Natural killer cell (primary cell): ENCODE measurements around the gene DLL4. TPM values are rescaled to one million over a fixed set of nuclear protein-coding genes. Genes with fewer than 3 reads are reported as not detected.

Experiments used
- ATAC-seq, 3 donors: fragments of 150-1000 bp in 2 of 3; fragments of 200-7000 bp in 1 of 3; cut with Tn5 transposase; 1 replicate in 1 of 3; 2 replicates in 2 of 3; pipeline ENCODE4 v1.10.0; 2021; ENCODE audit warnings: mild to moderate bottlenecking in 2 of 3, moderate library complexity in 2 of 3
- DNase-seq, 2 donors: peaks; one replicate each; pipeline versions ENCODE4 v3.0.0 to v3.0.0-alpha.2; 2013 to 2021; ENCODE audit warnings: mixed read lengths in 1 of 2
- H3K27ac ChIP-seq: one replicate; pipeline ENCODE4 v1.5.1; 2013; ENCODE audit warnings: mild to moderate bottlenecking, low read length
- H3K27me3 ChIP-seq: one replicate; pipeline ENCODE4 v1.6.1; 2013; ENCODE audit warnings: low read length; ENCODE audit not compliant: control insufficient read depth, insufficient read depth
- H3K36me3 ChIP-seq: one replicate; pipeline ENCODE4 v1.6.1; 2013; ENCODE audit warnings: low read length; ENCODE audit not compliant: control insufficient read depth, insufficient read depth
- H3K4me1 ChIP-seq: one replicate; pipeline ENCODE4 v1.6.1; 2013; ENCODE audit warnings: low read length; ENCODE audit not compliant: control insufficient read depth, insufficient read depth
- H3K4me3 ChIP-seq: one replicate; pipeline ENCODE4 v1.5.1; 2013; ENCODE audit warnings: low read length
- H3K9me3 ChIP-seq: one replicate; pipeline ENCODE4 v1.6.1; 2013; ENCODE audit warnings: low read length; ENCODE audit not compliant: control insufficient read depth, insufficient read depth
- H3K27ac Mint-ChIP-seq, 2 donors: one replicate each; pipeline ENCODE4 v1.8.0; 2022; ENCODE audit warnings: mild to moderate bottlenecking in 2 of 2, mixed read lengths in 2 of 2, moderate library complexity in 1 of 2
- H3K27me3 Mint-ChIP-seq, 2 donors: one replicate each; pipeline ENCODE4 v1.8.0; 2022; ENCODE audit warnings: low read depth in 2 of 2, mixed read lengths in 2 of 2
- H3K36me3 Mint-ChIP-seq: one replicate; pipeline ENCODE4 v1.8.0; 2022; ENCODE audit warnings: mixed read lengths
- H3K4me1 Mint-ChIP-seq, 2 donors: one replicate each; pipeline ENCODE4 v1.8.0; 2022; ENCODE audit warnings: mixed read lengths in 2 of 2
- H3K4me3 Mint-ChIP-seq: one replicate; pipeline ENCODE4 v1.8.0; 2022; ENCODE audit warnings: mild to moderate bottlenecking, moderate library complexity, mixed read lengths
- H3K9me3 Mint-ChIP-seq, 2 donors: one replicate each; pipeline ENCODE4 v1.8.0; 2022; ENCODE audit warnings: mixed read lengths in 2 of 2
- WGBS: methylation state at CpG from one replicate; pipeline ENCODE4 v1.1.7; 2013; ENCODE audit warnings: missing lambda C conversion rate; ENCODE audit not compliant: insufficient coverage; 5-methylcytosine and 5-hydroxymethylcytosine counted together
- intact Hi-C: fragments of 100-400 bp; cut with micrococcal nuclease; formaldehyde crosslinking; loops from one replicate; pipeline ENCODE4 v1.14.2; 2022
- total RNA-seq, 4 donors: library from RNA; stranded (reverse); fragments of 120-200 nt in 1 of 4; gene quantifications; one replicate each; pipeline versions ENCODE4 v1.2.3 to v1.2.4, GENCODE V29; 2013 to 2022
- TF ChIP-seq, protein P1 (sequence below): fragments of 200-600 bp; IDR thresholded peaks from one replicate; pipeline ENCODE4 v1.8.0; 2022; ENCODE audit warnings: antibody characterized with exemption

The DLL4 gene
- total RNA-seq, 3 donors from 2014 or later (not counting 1 experiment from before 2014, with no cell fraction given): 0.10 to 0.16 TPM; not detected in 1

DNA sequence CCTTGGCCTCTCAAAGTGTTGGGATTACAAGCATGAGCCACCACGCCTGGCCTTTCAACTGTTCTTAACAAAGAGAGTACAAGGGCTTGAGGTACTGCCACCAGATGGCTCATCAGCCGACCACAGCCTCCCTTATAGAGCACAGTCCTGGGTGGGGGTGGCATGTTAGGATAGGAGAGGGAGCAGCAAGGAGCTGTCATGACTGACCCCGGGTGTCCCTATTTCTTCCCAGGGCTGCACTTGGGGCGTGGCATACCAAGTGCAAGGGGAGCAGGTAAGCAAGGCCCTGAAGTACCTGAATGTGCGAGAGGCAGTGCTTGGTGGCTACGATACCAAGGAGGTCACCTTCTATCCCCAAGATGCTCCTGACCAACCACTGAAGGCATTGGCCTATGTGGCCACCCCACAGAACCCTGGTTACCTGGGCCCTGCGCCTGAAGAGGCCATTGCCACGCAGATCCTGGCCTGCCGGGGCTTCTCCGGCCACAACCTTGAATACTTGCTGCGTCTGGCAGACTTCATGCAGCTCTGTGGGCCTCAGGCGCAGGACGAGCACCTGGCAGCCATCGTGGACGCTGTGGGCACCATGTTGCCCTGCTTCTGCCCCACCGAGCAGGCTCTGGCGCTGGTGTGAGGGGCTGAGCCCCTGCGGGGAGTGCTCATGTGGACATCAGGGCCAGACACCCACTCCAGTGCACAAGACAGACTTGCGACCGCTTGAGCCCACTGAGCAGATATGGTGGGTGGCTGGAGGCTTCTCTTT lies 26.2 kb downstream of the DLL4 start:
- Mint-ChIP-seq H3K4me3 (peak overlapping the region; percentile 52), H3K9me3 (no peaks in the 10 kb centered on the region)
- TF ChIP-seq, protein P1, sequence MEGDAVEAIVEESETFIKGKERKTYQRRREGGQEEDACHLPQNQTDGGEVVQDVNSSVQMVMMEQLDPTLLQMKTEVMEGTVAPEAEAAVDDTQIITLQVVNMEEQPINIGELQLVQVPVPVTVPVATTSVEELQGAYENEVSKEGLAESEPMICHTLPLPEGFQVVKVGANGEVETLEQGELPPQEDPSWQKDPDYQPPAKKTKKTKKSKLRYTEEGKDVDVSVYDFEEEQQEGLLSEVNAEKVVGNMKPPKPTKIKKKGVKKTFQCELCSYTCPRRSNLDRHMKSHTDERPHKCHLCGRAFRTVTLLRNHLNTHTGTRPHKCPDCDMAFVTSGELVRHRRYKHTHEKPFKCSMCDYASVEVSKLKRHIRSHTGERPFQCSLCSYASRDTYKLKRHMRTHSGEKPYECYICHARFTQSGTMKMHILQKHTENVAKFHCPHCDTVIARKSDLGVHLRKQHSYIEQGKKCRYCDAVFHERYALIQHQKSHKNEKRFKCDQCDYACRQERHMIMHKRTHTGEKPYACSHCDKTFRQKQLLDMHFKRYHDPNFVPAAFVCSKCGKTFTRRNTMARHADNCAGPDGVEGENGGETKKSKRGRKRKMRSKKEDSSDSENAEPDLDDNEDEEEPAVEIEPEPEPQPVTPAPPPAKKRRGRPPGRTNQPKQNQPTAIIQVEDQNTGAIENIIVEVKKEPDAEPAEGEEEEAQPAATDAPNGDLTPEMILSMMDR: no peak

DNA sequence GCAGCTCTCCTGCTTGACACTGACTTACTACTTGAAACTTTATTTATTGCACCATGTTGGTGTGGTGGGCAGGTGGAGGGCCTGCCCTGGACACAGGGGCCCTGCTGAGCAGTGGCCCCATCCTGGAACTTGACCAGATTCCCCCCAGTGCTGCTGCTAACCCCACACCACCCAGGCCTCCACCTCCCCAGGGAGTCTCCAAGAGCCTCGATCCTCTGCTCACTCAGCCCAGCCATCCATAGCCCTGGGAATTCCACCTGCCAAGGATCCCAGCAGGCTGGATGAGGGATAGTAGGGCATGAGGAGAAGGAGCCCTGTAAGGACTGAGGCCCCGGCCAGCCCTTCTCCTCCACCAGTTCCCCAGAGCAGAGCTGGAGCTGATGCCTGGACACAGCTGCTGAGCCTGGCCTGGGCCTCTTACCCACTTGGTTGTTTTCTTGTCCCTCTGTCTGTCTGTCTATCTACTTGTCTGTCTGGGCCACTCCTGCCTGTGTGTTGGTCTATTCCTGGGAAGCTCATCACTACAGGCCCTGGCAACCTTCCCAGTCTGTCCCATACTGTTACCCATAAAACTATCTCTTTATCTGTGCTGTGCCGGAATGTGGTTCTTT lies 26.9 kb downstream of the DLL4 start:
- H3K9me3 Mint-ChIP-seq: no peaks in the 10 kb centered on the region
- ATAC-seq: no peak
- intact Hi-C loops: no loop called here
- peaks cover 18% of the 10 kb centered on the region for H3K4me1 ChIP-seq
- no peaks in the 10 kb centered on the region for H3K27me3 ChIP-seq
- H3K9me3 ChIP-seq: no peaks in the 10 kb centered on the region
- no peaks in the 10 kb centered on the region for H3K36me3 ChIP-seq
- peaks cover 0 to 6% of the 10 kb centered on the region in 2 donors for H3K27me3 Mint-ChIP-seq
- DNase-seq: no peak
- peaks cover 0 to 11% of the 10 kb centered on the region in 2 donors for H3K4me1 Mint-ChIP-seq
- H3K4me3 Mint-ChIP-seq: no peak overlapping the region
- TF ChIP-seq, protein P1: no peak
- WGBS: 97% methylated on average over 2 of the region's 3 CpGs
- H3K27ac ChIP-seq: no peak overlapping the region
- H3K36me3 Mint-ChIP-seq: no peaks in the 10 kb centered on the region
- H3K27ac Mint-ChIP-seq: no peak overlapping the region
- H3K4me3 ChIP-seq: no peak overlapping the region

More for the DNA sequence above, 26.2 kb downstream of the DLL4 start:
- H3K4me1 Mint-ChIP-seq: peaks cover 0 to 11% of the 10 kb centered on the region in 2 donors
- H3K36me3 Mint-ChIP-seq: no peaks in the 10 kb centered on the region
- no peak overlapping the region for H3K27ac Mint-ChIP-seq
- intact Hi-C loops: no loop called here
- ATAC-seq: no peak
- H3K27ac ChIP-seq: no peak overlapping the region
- peaks cover 0 to 6% of the 10 kb centered on the region in 2 donors for H3K27me3 Mint-ChIP-seq
- H3K27me3 ChIP-seq: no peaks in the 10 kb centered on the region
- H3K4me1 ChIP-seq: peaks cover 18% of the 10 kb centered on the region
- WGBS: 90% methylated on average over 20 of the region's 20 CpGs
- no peaks in the 10 kb centered on the region for H3K36me3 ChIP-seq
- no peaks in the 10 kb centered on the region for H3K9me3 ChIP-seq
- H3K4me3 ChIP-seq: no peak overlapping the region
- no peak for DNase-seq

DNA sequence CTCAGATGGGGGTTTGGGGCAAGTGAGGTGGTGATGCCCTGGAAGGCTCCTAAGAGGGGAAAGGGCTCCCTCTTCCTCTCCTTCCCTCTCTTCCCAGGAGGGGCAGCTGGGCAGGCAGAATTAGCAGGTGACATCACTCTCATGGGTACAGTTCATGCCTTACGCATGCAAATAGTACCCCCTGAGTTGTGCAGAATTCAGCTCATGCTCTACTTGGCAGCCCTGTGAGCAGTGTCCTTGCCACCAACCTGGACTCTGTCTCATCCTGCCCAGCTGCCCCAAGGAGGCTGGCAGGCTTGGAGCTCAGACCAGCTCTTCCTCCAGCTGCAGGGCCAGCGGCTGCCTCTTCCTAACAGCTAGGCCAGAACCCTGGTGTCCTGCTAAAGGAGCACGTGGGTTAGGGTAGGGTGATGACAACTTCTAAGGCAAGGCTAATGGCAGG lies 27.4 kb downstream of the DLL4 start:
- peaks cover 18% of the 10 kb centered on the region for H3K4me1 ChIP-seq
- no peaks in the 10 kb centered on the region for H3K9me3 Mint-ChIP-seq
- H3K4me3 ChIP-seq: no peak overlapping the region
- no peaks in the 10 kb centered on the region for H3K27me3 ChIP-seq
- intact Hi-C loops: no loop called here
- H3K4me1 Mint-ChIP-seq: peaks cover 0 to 11% of the 10 kb centered on the region in 2 donors
- DNase-seq (no peak), ATAC-seq (no peak)
- H3K36me3 ChIP-seq: no peaks in the 10 kb centered on the region
- no peak overlapping the region for H3K4me3 Mint-ChIP-seq
- H3K9me3 ChIP-seq: no peaks in the 10 kb centered on the region
- TF ChIP-seq, protein P1: no peak
- WGBS: 90% methylated on average over 3 of the region's 3 CpGs
- no peak overlapping the region for H3K27ac Mint-ChIP-seq
- H3K27me3 Mint-ChIP-seq: peaks cover 0 to 6% of the 10 kb centered on the region in 2 donors
- H3K27ac ChIP-seq: no peak overlapping the region
- no peaks in the 10 kb centered on the region for H3K36me3 Mint-ChIP-seq
